T-cell (primary cell): ENCODE data around the gene KRT17. TPM values are rescaled to one million over a fixed set of nuclear protein-coding genes. Genes with fewer than 3 reads are reported as not detected.

Experiments used
- ATAC-seq, 4 experiments: fragments of 200-7000 bp in 3 of 4; fragments of 150-1000 bp in 1 of 4; cut with Tn5 transposase; replicated peaks in 1 of 4; 1 replicate in 3 of 4; 2 replicates in 1 of 4; pipeline ENCODE4 v1.10.0; 2021; ENCODE audit warnings: moderate library complexity in 3 of 4, mild to moderate bottlenecking in 2 of 4, moderate number of reproducible peaks in 1 of 4
- CTCF ChIA-PET, 2 donors: fragments of 300-600 bp; sonication (Branson Sonifier 250); formaldehyde crosslinking; loops; one replicate each; lab custom pipeline; 2022; ENCODE audit warnings: antibody characterized with exemption in 2 of 2; lab: Charles Lee
- POLR2A ChIA-PET, 2 donors: fragments of 300-600 bp; sonication (Branson Sonifier 250); formaldehyde crosslinking; loops; one replicate each; lab custom pipeline; 2022; ENCODE audit warnings: antibody characterized with exemption in 2 of 2; lab: Charles Lee
- DNase-seq, 35 experiments: peaks; one replicate each; pipeline versions ENCODE4 v3.0.0 to v3.0.0-alpha.2; 2013 to 2023
- H3K27ac ChIP-seq: one replicate; pipeline ENCODE4 v1.5.1; 2013; ENCODE audit warnings: low read length
- H3K27me3 ChIP-seq, 2 experiments: replicated peaks in 1 of 2; 1 replicate in 1 of 2; 2 replicates in 1 of 2; pipeline versions ENCODE4 v1.6.1 to v1.7.0; 2013; ENCODE audit warnings: low read length in 1 of 2, mixed read lengths in 1 of 2; ENCODE audit not compliant: control insufficient read depth in 2 of 2, insufficient read depth in 2 of 2; ENCODE audit errors: extremely low read depth in 1 of 2
- H3K36me3 ChIP-seq, 2 donors: 1 replicate in 1 of 2; 2 replicates in 1 of 2; pipeline versions ENCODE4 v1.6.1 to v1.7.0; 2013; ENCODE audit warnings: low read length in 1 of 2; ENCODE audit not compliant: control insufficient read depth in 2 of 2, insufficient read depth in 1 of 2; ENCODE audit errors: extremely low read depth in 1 of 2
- H3K4me1 ChIP-seq, 2 experiments: 1 replicate in 1 of 2; 2 replicates in 1 of 2; pipeline versions ENCODE4 v1.6.1 to v1.7.0; 2013; ENCODE audit warnings: low read length in 2 of 2, mixed read lengths in 1 of 2; ENCODE audit not compliant: insufficient read depth in 2 of 2, control insufficient read depth in 1 of 2; ENCODE audit errors: extremely low read depth in 1 of 2
- H3K4me3 ChIP-seq, 2 donors: 1 replicate in 1 of 2; 2 replicates in 1 of 2; pipeline versions ENCODE4 v1.5.1 to v1.7.0; 2013; ENCODE audit warnings: mild to moderate bottlenecking in 2 of 2, low read length in 1 of 2, moderate library complexity in 1 of 2; ENCODE audit not compliant: control insufficient read depth in 1 of 2; ENCODE audit errors: extremely low read depth in 1 of 2
- H3K9me3 ChIP-seq: 2 replicates; pipeline ENCODE4 v1.7.0; 2013
- H3K27ac Mint-ChIP-seq, 2 donors: one replicate each; pipeline ENCODE4 v1.8.0; 2020 to 2021; ENCODE audit warnings: mild to moderate bottlenecking in 2 of 2, mixed read lengths in 2 of 2
- H3K27me3 Mint-ChIP-seq, 2 donors: one replicate each; pipeline ENCODE4 v1.8.0; 2021 to 2022; ENCODE audit warnings: mixed read lengths in 2 of 2
- H3K36me3 Mint-ChIP-seq: one replicate; pipeline ENCODE4 v1.8.0; 2021; ENCODE audit warnings: mixed read lengths
- H3K4me1 Mint-ChIP-seq, 3 donors: one replicate each; pipeline ENCODE4 v1.8.0; 2020 to 2022; ENCODE audit warnings: mixed read lengths in 3 of 3, mild to moderate bottlenecking in 1 of 3
- H3K4me3 Mint-ChIP-seq, 3 donors: one replicate each; pipeline ENCODE4 v1.8.0; 2020 to 2022; ENCODE audit warnings: mild to moderate bottlenecking in 3 of 3, mixed read lengths in 3 of 3, moderate library complexity in 3 of 3
- H3K9me3 Mint-ChIP-seq, 3 donors: one replicate each; pipeline ENCODE4 v1.8.0; 2020 to 2022; ENCODE audit warnings: mixed read lengths in 3 of 3
- WGBS: methylation state at CpG from one replicate; pipeline ENCODE4 v1.1.5; 2013; ENCODE audit warnings: missing lambda C conversion rate; ENCODE audit not compliant: insufficient coverage; 5-methylcytosine and 5-hydroxymethylcytosine counted together
- total RNA-seq, 35 experiments: library from RNA in 6 of 35; stranded (reverse) in 6 of 35; fragments of 120-200 nt in 1 of 35; gene quantifications; one replicate each; pipeline versions ENCODE4 v1.2.1 to v1.2.4 and lab custom pipeline; 2013 to 2026

KRT17 gene
- total RNA-seq, 5 donors from 2014 or later (not counting 1 experiment from before 2014, with no cell fraction given): not detected

DNA sequence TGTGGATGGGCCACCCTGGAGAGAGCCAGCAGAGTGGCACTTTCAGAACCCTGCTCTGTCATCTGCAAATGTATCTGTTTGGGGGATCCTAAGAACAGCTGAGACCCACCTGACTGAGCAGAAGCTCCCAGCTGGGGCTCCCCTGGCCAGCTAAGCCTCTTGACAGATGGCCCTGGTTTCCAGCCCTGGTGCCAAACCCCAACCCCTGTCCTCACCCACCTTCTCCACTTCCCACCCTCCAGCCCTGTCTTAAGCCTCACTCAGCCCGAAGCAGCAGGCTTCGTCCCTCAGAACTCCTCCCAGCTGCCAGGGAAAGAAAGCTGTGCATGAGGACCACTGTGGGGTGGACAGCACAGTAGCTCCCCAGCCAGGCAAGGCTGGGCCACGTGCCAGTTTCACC, 49.0 kb downstream of the KRT17 start:
- POLR2A ChIA-PET: no interaction called here
- Histone ChIP-seq H3K9me3 (no peaks in the 10 kb centered on the region), H3K4me1 (no peaks in the 10 kb centered on the region), H3K36me3 (no peaks in the 10 kb centered on the region), H3K4me3 (no peak overlapping the region), H3K27ac (no peak overlapping the region), H3K27me3 (peaks cover 0 to 81% of the 10 kb centered on the region in 2 experiments)
- no peak for ATAC-seq
- no peak for DNase-seq
- Mint-ChIP-seq H3K27me3 (peaks cover 41 to 65% of the 10 kb centered on the region in 2 donors), H3K4me1 (no peaks in the 10 kb centered on the region), H3K27ac (no peak overlapping the region), H3K4me3 (no peak overlapping the region), H3K9me3 (no peaks in the 10 kb centered on the region), H3K36me3 (no peaks in the 10 kb centered on the region)
- CTCF ChIA-PET: no interaction called here
- 29% methylated on average over 1 of the region's 3 CpGs for WGBS

DNA sequence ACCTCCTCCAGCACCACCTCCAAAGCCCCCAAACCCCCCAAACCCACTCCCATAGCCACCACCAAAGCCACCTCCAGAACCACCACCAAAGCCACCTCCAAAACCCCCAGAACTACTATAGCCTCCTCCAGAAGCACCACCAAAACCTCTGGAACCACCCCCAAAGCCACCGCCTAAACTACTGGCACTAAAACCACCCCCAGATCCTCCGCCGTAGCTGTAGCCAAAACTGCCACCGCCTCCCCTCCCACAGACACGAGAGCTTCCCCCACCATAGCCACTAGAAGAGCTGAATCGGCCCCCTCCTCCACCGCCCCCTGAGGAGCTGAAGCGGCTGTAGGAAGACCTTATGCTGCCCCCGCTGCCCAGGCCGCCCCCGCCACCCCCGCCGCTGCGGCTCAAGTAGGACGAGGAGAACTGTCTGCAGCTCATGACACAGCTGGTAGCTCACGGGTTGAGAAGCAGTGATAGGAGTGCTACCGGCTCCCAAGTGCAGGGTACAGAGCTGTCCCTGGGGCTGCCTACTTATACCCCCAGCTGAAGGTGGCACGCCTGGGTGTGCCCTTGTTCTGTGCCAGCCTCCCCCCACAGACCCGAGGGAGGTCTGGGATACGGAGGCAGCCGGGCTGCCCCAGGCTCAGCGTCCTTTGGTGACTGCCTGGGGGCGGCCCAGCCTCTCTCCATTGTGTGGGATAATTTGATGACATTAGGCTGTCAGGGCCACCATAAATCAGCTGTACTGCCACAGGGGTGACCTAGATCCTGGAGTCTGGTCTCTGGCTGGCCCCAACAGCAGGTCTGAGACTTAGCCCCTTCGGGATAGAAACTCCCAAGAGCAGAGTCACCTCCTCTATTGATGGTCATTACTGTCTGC, 52.6 kb downstream of the KRT17 start, which contains the start of gene KRT9:
Gene KRT9 (minus strand): TSS at position 499 of the 874 bp plus-strand sequence. CDS start 67 bp downstream, at position 432.
- Histone ChIP-seq H3K27me3 (peaks cover 0 to 54% of the 10 kb centered on the region in 2 experiments), H3K4me1 (no peaks in the 10 kb centered on the region), H3K9me3 (no peaks in the 10 kb centered on the region), H3K4me3 (no peak within 1 kb of the TSS), H3K36me3 (no peaks in the 10 kb centered on the region), H3K27ac (no peak within 1 kb of the TSS)
- 58% methylated on average over 19 of the region's 24 CpGs for WGBS
- H3K4me1 Mint-ChIP-seq: peaks cover 8 to 15% (median 11%) of the 10 kb centered on the region in 3 donors
- no peaks in the 10 kb centered on the region for H3K36me3 Mint-ChIP-seq
- no peak within 1 kb of the TSS for H3K4me3 Mint-ChIP-seq
- ATAC-seq (no peak), DNase-seq (no peak)
- H3K27ac Mint-ChIP-seq: no peak within 1 kb of the TSS
- CTCF ChIA-PET: no interaction called here
- POLR2A ChIA-PET: no interaction called here
- peaks cover 20 to 38% of the 10 kb centered on the region in 2 donors for H3K27me3 Mint-ChIP-seq
- peaks cover 0 to 8% (median 7%) of the 10 kb centered on the region in 3 donors for H3K9me3 Mint-ChIP-seq

Other genes starting within 250 kb of the KRT17 start
- not detected for gene KRT34, start 242.3 kb downstream of the KRT17 start, total RNA-seq
- gene KRT31, start 227.0 kb downstream of the KRT17 start, total RNA-seq: not detected
- gene KRT37, start 200.0 kb downstream of the KRT17 start, total RNA-seq: not detected
- not detected for gene KRT38, start 183.6 kb downstream of the KRT17 start, total RNA-seq
- gene KRT32, start 157.2 kb downstream of the KRT17 start, total RNA-seq: not detected
- not detected for gene KRT35, start 143.4 kb downstream of the KRT17 start, total RNA-seq
- gene KRT36, start 134.7 kb downstream of the KRT17 start, total RNA-seq: not detected
- gene KRT13, start 119.0 kb downstream of the KRT17 start, total RNA-seq: not detected
- gene KRT15, start 105.7 kb downstream of the KRT17 start, total RNA-seq: under 1 TPM in 2 of 5 donors, not detected in 3; 0.18 to 0.63 TPM
- gene KRT19, start 96.3 kb downstream of the KRT17 start, total RNA-seq: 1 to 10 TPM in 3 of 5 donors, not detected in 2; 3.8 to 4.8 (median 4.1) TPM
- not detected for gene KRT9, start 52.5 kb downstream of the KRT17 start, total RNA-seq
- gene KRT14, start 37.7 kb downstream of the KRT17 start, total RNA-seq: not detected
- not detected for gene KRT16, start 11.8 kb downstream of the KRT17 start, total RNA-seq
- 1,000 to 10,000 TPM in 2 of 5 donors, 100 to 1,000 TPM in 3; 962 to 2,431 (median 988) TPM for gene EIF1, start 64.3 kb upstream of the KRT17 start, total RNA-seq
- gene GAST, start 87.8 kb upstream of the KRT17 start, total RNA-seq: not detected
- gene HAP1, start 110.1 kb upstream of the KRT17 start, total RNA-seq: under 1 TPM in 3 of 5 donors, not detected in 2; 0.49 to 0.63 (median 0.53) TPM
- gene JUP, start 162.1 kb upstream of the KRT17 start, total RNA-seq: 1 to 10 TPM; 1.1 to 4.8 (median 3.4) TPM
- gene P3H4, start 187.4 kb upstream of the KRT17 start, total RNA-seq: 10 to 100 TPM in 1 of 5 donors, 1 to 10 TPM in 4; 2.9 to 11.0 (median 7.7) TPM
- 1 to 10 TPM in 2 of 5 donors, under 1 TPM in 2, not detected in 1; 0.49 to 1.3 (median 1.1) TPM for gene FKBP10, start 188.4 kb upstream of the KRT17 start, total RNA-seq
- gene NT5C3B, start 211.7 kb upstream of the KRT17 start, total RNA-seq: 10 to 100 TPM; 25.4 to 43.0 (median 33.4) TPM
- gene KLHL10, start 213.2 kb upstream of the KRT17 start, total RNA-seq: not detected
- gene KLHL11, start 240.8 kb upstream of the KRT17 start, total RNA-seq: 10 to 100 TPM; 17.1 to 28.2 (median 18.6) TPM